GM19023 (cell line): ENCODE measurements around the gene PTBP1.

Experiments
- ATAC-seq: cut with Tn5 transposase; IDR thresholded peaks from one replicate; pipeline ENCODE4 v1.9.1; 2021; ENCODE audit warnings: mild to moderate bottlenecking, moderate library complexity; ENCODE audit not compliant: unreplicated experiment

Gene PTBP1

DNA sequence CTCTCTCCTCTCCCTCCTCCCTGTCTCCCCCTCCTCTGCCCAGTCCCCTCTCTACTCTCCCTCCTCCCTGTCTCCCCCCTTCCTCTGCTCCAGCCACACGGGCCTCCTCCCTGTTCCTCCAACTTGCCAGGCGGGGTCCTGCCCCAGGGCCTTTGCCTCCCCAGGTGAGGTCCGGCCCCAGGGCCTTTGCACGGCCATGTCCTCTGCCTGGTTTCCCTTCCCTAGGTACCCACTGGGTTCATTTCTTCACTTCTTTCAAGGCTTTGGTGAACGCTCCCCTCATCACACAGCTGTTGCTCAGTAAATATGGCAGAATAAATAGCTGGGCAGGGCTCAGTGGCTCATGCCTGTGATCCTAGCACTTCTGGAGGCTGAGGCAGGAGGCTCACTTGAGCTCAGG lies 25.2 kb upstream of the PTBP1 start:
- no peak for ATAC-seq

DNA sequence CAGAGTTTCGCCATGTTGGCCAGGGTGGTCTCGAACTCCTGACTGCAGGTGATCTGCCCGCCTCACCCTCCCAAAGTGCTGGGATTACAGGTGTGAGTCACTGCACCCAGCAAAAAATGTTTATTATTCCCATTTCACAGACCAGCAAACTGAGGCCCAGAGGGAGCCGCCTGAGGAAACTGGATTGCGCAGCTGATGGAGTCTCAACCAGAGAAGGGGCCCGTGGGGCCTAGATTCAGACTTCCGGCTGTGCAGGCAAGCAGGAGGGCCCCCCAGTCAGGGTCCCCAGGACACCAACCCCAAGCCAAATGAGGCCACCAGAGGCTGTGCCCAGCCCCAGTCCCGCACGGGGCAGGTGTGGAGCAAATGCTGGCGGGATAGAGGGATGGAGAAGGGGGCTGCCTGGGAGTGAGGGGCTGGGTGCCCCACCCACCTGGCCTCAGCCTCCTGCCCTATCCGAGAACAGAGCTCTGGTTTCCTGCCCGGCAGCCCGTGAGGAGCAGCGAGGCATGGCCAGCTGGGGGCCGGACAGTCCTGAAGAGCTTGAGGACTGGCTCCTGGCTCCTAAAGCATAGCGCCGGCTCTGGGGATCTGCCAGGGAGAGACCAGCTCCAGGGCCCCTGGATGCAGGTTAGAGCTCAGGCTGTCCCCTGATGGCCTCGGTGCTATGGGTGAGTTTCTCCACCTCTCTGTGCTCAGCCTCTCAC lies 24.4 kb upstream of the PTBP1 start:
- no peak for ATAC-seq

- no peak for ATAC-seq
Observed at GRCh38 chr19:776549-776948, 20.7 kb upstream of the PTBP1 start.

DNA sequence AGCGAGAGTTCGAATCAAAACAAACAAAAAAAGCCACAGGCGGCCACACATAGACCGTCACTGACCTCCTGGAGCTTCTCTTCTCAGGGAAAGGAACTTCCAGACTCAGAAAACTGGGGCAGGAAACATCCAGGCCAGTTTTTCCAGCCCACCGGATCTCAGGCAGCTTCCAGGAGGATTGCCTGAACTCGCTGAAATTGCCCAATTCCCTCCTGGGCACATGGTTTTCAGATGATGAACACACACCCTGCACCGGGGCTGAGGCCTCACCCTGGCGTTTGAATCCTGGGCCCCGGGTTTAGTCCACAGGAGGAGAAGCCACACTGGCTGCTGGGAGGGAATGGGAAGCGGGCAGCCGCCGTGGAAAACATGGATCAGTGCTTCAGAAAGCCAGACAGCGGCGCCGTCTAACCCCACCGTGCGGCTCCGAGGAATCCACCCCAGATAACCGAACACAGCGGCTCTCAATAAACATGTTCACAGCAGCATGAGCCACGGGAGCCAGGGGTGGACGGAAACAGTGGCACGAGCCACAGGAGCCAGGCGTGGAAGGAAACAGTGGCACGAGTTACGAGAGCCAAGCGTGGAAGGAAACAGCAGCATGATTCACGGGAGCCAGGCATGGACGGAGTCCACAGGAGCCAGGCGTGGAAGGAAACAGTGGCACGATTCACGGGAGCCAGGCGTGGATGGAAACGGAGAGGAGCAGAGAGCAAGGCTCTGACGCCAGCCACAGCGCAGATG lies 18.2 kb upstream of the PTBP1 start:
- no peak for ATAC-seq

DNA sequence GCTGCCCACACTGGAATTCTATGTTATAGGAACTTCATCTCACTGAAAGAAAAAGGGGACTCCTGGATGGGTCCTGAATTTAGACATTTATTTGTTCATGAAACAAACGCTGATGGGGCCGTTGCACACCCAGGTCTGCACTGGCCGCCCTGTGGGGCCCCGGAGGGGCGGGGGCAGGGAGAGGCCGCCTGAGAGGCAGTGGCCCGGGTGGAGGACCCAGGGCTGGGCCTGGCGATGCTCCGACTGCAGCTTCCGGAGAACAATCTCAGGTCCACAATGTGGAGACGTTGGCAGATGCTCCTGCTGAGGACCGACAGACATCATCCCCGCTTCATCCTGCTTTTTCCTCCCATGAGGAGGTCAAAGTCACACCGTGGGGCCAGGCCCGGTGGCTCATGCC lies 16.3 kb upstream of the PTBP1 start:
- no peak for ATAC-seq

DNA sequence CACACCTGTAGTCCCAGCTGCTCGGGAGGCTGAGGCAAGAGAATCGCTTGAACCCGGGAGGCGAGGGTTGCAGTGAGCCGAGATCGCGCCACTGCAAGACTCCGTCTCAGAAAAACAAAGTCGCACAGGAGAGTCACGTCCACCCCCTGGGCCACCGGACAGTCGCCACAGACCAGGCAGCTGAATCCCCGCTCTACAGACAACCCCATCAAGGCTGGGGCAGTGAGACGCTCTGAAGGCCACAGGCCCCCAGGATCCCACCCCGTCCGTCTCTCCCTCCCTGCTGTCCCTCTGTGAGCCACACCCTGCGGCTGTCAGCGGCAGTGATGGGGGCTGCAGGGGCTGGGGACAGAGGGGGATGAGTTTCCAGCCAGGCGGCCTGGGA lies 15.5 kb upstream of the PTBP1 start:
- ATAC-seq, result no peak

GRCh38 chr19:782185-782877 lies 14.9 kb upstream of the PTBP1 start:
- ATAC-seq, result no peak

GRCh38 chr19:782878-783668 lies 14.2 kb upstream of the PTBP1 start:
- no peak for ATAC-seq

- no peak for ATAC-seq
Observed at GRCh38 chr19:784541-784940, 12.7 kb upstream of the PTBP1 start.

- ATAC-seq, result no peak
Observed at GRCh38 chr19:787536-787935, 9.7 kb upstream of the PTBP1 start.

DNA sequence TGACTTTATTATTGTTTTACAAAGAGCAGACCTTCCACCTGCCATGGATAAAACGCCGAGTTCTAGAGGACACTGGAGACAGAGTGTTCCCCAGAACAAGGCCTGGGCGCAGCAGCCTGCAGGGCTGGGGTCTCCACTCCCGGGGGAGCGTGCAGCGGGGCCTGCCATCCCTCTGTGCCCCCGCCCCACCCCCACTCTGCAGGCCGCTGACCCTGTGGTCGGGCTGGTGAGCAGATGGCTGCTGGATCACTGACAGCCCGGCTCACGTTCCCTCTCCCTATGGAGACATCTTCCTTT lies 8.6 kb upstream of the PTBP1 start:
- no peak for ATAC-seq

DNA sequence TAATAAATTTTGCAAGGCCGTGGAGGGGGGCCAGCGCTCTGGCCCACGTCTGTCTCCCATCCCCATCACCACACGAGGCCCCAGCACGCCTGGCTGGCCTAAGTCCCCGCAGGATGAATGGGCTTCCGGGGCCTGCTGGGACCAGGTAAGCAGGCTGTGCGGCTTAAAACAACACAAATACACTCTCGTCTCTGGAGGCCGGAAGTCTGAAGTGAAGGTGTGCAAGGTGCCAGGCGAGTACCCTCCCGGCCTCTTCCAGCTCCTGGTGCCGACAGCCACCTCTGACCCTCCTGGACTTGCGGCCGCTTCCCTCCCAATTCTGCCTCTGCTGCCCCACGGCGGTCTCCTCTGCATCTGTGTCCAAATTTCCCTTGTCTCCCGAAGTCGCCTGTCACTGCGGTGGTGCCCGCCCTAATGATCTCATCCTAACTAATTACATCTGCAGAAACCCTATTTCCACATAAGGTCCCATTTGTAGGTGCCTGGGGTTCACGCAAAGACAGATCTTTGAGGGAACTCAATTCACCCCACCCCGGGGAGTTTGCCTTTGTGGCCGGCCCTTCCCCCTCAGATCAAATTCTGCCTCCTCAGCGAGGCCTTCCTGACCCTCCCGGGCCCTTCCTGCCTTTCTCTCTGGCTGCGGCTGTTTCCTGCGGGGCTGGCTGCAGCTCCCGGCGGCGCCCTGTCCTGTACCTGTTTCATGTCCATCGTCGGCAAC lies 8.1 kb upstream of the PTBP1 start:
- ATAC-seq, result no peak

GRCh38 chr19:789701-790060 lies 7.6 kb upstream of the PTBP1 start:
- ATAC-seq, result no peak

- no peak for ATAC-seq
Observed at GRCh38 chr19:791007-791566, 6.2 kb upstream of the PTBP1 start.

DNA sequence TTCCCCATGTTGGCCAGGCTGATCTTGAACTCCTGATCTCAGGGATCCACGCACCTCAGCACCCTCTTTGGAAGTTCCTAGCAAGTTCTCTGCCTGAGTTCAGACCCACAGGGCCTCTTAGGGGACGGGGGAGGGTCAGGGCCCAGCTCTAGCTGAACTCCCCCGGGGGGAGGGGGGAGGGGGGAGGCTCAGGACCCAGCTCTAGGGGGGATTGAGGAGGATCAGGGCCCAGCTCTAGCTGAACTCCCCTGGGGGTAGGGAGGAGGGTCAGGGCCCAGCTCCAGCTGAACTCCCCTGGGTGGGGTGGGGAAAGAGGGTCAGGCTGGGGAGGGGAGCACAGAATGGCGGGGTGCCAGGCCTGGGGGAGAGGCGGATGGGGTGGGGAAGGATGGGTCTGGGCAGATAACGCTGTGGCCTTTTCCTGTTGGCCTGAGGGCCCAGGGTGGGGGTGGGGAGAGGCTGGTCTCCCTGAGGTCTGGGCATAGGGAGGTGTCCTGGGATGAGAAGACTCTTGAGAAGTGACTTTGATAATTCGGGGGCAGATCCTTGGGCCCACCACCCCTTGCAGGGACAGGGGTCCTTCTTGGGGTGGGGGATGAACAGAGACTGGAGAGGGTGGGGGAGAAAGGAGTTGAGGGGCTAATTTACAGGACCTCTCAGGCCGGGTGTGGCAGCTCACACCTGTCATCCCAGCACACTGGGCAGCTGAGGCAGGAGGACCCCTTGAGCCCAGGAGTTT lies 5.5 kb upstream of the PTBP1 start:
- no peak for ATAC-seq

DNA sequence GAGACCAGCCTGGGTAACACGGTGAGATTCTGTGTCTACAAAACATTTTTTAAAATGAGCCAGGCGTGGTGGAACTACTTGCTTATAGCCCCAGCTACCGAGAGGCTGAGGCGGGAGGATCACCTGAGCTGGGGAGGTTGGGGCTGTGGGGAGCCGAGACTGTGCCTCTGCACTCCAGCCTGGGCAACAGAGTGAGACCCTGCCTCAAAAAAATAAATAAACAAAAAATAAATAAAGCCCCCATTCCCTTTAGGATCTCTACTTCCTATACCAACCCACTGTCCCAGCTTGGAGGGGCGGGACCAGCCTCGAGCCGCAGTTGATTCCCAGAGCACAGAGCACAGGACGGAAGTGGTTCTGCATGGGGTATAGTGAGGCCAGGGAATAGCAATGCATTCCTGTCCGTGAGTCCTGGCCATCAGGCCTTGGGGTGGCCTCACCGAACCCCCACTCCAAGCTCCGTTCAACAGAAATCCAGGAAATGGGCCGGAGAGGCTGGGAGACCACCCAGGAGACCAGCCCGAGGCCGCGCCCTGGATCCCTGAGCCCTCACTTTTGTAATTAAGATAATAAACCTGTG lies 4.9 kb upstream of the PTBP1 start:
- ATAC-seq, result no peak

DNA sequence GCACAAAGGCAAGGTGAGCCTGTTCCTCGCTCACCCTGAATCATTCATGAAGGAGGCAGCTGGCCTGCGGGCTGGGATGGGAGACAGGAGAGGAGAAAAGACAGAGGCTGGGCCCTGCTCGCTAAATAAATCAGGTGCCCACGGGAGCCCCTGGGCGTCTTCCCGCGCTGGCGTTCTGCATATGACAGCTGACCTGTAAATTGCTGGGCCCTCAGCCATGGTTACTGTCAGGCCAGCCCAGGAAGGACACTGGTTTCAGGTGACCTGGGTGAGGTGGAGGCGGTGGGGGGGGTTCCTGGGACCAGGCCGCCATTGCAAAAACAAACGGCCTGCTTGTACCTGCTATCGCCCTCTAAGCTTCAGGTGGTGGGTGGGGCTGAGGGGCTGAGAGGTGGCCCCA lies 3.4 kb upstream of the PTBP1 start:
- ATAC-seq, result no peak

- no peak for ATAC-seq
Observed at GRCh38 chr19:795073-795611, 2.1 kb upstream of the PTBP1 start.
